ENCODE measurements around the gene TARDBP.

DNA sequence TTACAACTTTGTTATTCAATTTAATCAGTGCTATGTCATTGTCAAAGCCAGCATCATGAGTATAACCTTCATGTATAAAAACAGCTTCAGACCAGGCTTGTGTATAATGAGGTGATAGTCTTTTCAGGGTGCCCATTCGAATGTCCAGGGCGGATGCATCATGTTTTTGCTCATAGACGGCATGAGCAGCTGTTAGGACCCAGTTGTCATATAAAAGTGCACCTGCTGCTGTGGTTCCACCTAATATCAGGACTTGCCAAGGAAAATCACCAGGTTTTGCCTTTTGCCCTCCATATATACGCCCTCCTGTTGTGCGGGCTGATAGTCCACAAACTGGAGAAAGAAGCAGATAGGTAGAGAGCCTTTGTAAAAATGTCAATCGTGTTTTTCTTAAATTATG, 14.9 kb downstream of the TARDBP start:
- TF ChIP-seq YY1 (IDR thresholded peaks at IDR 0.05; ENCODE audit: insufficient read depth, insufficient read length), result no peak
- TF ChIP-seq SUZ12 (IDR thresholded peaks at IDR 0.05; ENCODE audit: extremely low read depth, insufficient read depth, insufficient read length), result no peak

Measured in NT2/D1 (cell line).